SH-SY5Y (cell line): ENCODE measurements around the gene NCKAP5.

ENCODE experiments used
- GATA2 ChIP-seq: IDR thresholded peaks from 2 replicates; pipeline ENCODE4 v1.6.1; 2011; ENCODE audit warnings: mild to moderate bottlenecking, low read depth, low read length
- GATA3 ChIP-seq: IDR thresholded peaks from 2 replicates; pipeline ENCODE4 v1.6.1; 2011; ENCODE audit warnings: low read depth, mild to moderate bottlenecking, low read length, moderate library complexity

DNA sequence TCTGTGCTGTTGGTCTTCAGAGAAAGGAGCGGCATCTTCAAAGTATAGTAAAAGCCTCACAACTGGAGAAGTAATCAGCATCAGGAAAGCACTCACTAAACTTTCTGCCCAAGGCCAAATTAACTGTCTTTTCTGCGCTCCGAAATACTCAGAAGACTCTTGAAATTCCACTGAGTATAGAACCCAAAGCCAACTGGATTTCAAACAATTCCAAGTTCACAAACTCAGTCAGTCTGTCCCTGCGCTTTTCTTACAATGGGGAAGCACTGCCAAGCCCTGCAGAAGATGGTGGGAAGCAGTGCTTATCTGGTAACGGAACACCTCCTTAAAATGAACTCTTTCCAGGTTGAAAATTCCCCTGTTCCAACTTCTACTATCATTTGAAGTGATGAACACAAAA is 193.5 kb downstream of the NCKAP5 start:
- TF ChIP-seq GATA3 (no peak), GATA2 (no peak)
